Right lobe of liver (tissue), 4 donors: Measurements from ENCODE around the gene PIANP.

Experiments
- CTCF ChIP-seq, 4 donors: fragments of 200-600 bp in 3 of 4; fragments of 450-650 bp in 1 of 4; IDR thresholded peaks; one replicate each; pipeline versions ENCODE4 v1.5.1 to v1.8.0; 2016 to 2022; ENCODE audit warnings: antibody characterized with exemption in 4 of 4, mild to moderate bottlenecking in 2 of 4
- POLR2A ChIP-seq: fragments of 450-650 bp; IDR thresholded peaks from one replicate; pipeline ENCODE4 v1.6.1; 2017; ENCODE audit warnings: antibody characterized with exemption, mild to moderate bottlenecking
- donor health status: DM: no; HTN: no; CAD: no.
- donor health status: DM: no; HTN: no; CAD: no.
- donor health status: DM: no; HTN: yes; CAD: no.

- TF ChIP-seq CTCF (IDR thresholded peaks at IDR 0.05) = no peak
- TF ChIP-seq POLR2A = no peak
Measured at GRCh38 chr12:6644257-6644596, 56.4 kb downstream of the PIANP start.
